ENCODE data around the gene TAF10.
A peak's percentile ranks its signal among the peaks of the same experiment; 100 is the strongest.

The TAF10 gene

GRCh38 chr11:6609502-6610015, 2.5 kb downstream of the TAF10 start:
- TF ChIP-seq ZFX (IDR thresholded peaks at IDR 0.05) = no peak
- TF ChIP-seq CTCF (conservative IDR thresholded peaks at IDR 0.05) = no peak
- no peak overlapping the region for H3K27ac ChIP-seq

DNA sequence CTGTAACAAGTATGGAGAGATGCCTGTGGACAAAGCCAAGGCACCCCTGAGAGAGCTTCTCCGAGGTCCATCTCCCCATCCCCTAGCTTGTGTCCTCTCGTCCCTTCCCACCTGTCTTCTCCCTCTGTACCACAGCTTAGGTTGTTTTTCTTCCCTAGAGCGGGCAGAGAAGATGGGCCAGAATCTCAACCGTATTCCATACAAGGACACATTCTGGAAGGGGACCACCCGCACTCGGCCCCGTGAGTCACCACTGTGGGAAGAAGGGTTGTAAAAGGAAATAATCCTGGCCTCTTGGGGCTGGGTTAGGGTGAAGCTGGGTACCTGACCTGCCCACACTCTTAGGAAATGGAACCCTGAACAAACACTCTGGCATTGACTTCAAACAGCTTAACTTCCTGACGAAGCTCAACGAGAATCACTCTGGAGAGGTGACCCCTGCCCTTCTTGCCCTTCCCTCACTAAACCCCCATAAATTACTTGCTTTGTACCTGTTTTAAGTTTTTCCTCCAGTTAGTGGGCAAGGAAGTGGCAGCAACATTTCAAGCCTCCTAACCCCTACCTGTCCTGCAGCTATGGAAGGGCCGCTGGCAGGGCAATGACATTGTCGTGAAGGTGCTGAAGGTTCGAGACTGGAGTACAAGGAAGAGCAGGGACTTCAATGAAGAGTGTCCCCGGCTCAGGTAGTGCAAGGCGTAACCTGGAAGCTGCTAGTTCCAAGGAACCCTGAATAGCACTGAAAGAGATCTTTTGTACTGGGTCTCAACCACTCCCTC, 3.1 kb downstream of the TAF10 start:
- H3K27ac ChIP-seq = no peak overlapping the region
- no peak for TF ChIP-seq ZFX (IDR thresholded peaks at IDR 0.05)
- TF ChIP-seq CTCF (conservative IDR thresholded peaks at IDR 0.05) = no peak

GRCh38 chr11:6608011-6608410, 4.0 kb downstream of the TAF10 start:
- TF ChIP-seq ZFX (IDR thresholded peaks at IDR 0.05) (no peak), CTCF (conservative IDR thresholded peaks at IDR 0.05) (no peak)
- no peak overlapping the region for H3K27ac ChIP-seq

DNA sequence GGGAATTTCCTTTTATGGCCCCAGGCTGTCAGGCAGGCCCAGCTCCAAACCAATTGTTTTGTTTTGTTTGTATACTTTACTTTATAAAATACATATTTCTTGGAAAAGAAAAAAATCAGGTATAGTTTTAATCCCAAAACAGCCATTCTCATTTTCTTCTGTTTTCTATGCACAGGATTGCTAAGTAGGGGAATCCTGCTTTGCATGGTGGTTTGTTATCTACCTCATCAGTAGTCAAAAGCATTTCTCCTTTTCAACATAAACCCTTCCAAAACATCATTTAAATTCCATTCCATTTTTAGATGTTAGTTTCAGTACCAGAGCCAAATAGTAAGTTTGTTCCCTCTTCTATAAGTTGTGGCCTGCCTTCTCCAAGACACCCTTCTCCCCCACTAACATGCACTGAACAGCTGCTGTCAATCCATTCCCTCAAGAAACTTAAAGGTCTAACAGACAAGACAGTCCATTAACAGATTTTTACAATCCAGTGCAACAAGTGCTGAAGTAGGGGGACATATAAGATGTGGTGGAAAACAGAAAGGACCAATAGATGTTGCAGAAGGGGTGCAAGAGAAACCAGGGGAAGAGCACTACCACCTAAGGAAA, 4.7 kb downstream of the TAF10 start:
- no peak for TF ChIP-seq CTCF (conservative IDR thresholded peaks at IDR 0.05)
- no peak for TF ChIP-seq ZFX (IDR thresholded peaks at IDR 0.05)
- H3K27ac ChIP-seq = peak overlapping the region; percentile 32

DNA sequence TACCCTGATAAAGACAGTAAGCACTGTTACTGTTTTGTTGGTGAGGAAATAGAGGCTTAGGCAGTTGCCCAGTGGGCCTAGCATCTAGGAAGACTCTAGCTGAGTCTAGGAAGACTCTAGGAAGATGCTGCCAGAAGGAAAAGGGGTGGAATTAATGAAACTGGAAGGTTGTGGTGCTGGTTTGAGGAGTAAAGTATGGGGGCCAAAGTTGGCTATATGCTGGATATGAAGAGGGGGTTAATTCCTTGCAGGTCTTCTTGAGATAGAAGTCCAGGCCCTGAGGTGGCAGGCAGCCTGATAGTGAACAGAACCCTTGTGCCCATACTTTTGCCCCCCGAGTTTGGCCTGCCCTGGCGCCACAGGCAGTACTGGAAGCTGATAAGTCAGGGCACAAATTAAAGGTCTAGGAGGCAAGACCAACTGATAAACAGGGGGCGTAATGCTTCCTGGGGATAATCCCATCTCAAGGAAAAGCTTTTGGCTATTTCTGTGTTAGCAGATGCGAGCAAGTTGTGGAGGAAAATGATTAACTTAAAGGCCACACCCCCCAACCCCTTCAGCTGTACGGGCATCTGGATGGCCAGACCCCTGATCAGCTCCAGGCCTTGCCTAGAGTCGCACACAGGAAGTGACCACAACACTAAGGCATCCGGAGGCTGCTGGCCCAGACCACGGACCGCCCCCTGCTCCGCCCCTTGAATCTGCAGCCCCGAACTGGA, 5.4 kb downstream of the TAF10 start:
- peak overlapping the region; percentile 32 for H3K27ac ChIP-seq
- TF ChIP-seq CTCF (conservative IDR thresholded peaks at IDR 0.05) = no peak
- TF ChIP-seq ZFX (IDR thresholded peaks at IDR 0.05) = no peak

DNA sequence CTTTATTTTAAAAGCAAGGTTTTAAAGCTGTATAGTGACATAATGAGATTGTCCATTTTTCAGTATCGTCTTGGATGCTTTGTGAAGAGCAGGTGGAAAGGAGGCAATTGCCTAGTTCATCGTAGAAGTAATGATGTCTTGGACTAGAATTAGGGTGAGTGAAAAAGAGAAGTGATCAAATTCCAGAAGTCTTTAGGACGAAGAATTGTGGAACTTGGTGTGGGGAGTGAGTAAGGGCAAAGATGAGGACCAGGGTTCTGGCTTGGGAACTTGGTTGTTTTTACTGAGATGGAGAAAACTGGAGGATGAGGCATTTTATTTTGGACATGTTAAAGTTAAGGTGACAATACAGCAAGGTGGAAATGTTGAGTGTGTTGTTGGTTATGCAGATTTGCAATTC, 7.2 kb downstream of the TAF10 start:
- H3K27ac ChIP-seq = peak overlapping the region; percentile 85
- TF ChIP-seq CTCF (conservative IDR thresholded peaks at IDR 0.05) (no peak), ZFX (IDR thresholded peaks at IDR 0.05) (no peak)

Data from C4-2B (cell line).